Activated CD4-positive, CD25-positive, alpha-beta regulatory T cell treated with anti-CD3 and anti-CD28 coated beads, Interleukin-2, amount 50 U/mL, for 72 hours (primary cell): ENCODE data around the gene SNAI3.
"Not testable (repeated sequence)": the region's sequence is repeated elsewhere in the genome, so short reads cannot be mapped to it uniquely, and the experiment has no call there.

Experiments used
- DNase-seq: peaks from one replicate; pipeline ENCODE4 v3.0.0; 2021

The SNAI3 gene

GRCh38 chr16:88690341-88691128 lies 4.2 kb upstream of the SNAI3 start:
- no peak for DNase-seq

DNA sequence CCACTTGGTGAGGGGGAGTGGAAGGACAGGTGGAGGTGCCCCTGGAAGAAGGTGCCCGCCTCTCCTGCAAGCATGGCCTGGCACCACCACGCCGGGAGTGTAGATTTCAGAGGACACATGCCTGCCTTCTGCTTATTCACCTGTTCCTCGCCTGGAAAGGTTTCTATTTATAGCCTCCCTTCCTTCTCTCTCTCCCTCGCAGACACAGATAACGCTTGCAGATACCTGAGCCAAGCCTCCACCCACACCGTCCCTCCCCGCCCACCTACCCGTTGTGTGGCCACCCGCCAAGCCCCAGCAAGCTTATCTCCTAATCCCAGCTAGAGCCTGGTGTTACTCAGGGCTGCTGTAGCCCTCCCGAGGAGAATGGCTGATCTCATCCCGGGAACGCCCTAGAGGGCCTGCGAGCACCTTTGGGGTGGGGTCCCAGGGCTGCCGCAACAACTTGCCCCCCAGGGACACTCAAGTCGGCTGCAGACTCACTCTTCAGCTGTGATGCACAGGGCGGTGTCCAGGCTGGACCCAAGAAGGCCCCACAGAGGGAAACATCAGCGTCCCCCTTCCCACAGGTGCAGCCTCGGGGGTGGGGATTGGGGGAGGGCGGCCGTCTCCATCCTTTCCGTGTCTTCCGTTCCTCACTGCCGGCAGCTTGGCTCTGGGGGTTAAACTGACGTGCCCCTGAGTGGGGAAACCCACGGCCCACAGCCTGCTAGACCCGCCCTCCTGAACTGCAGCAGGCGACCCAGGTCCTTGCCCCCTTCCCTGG lies 1.9 kb upstream of the SNAI3 start:
- DNase-seq: no peak

DNA sequence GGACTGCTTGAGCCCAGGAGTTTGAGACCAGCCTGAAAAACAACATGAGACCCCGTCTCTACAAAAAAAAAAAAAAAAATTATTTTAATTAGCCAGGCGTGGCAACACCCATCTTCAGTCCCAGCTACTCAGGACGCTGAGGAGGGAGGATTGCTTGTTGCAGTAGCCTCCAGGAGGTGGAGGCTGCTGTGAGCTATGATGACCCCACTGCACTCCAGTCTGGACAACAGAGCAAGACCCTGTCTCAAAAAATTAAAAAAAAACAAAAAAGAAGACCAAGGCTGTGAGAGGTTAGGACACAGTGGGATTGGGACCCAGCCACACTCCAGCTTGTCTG lies 1.3 kb upstream of the SNAI3 start:
- DNase-seq: no peak

DNA sequence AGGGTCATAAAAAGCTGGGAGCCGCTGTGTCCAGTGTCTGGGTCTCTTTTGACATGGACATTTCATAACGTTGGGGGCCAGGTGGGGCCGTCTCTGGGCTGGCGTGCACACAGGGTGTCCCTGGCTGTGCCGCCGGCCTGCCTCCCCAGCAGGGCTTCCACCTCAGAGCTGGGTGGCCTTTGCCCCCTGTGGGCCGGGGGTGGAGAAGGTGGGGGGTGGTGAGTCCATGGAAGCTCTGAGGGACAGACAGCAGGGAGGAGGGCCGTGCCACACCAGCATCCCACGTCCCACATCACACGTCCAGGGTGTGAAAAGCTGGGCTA lies 908 bp upstream of the SNAI3 start:
- DNase-seq: no peak

DNA sequence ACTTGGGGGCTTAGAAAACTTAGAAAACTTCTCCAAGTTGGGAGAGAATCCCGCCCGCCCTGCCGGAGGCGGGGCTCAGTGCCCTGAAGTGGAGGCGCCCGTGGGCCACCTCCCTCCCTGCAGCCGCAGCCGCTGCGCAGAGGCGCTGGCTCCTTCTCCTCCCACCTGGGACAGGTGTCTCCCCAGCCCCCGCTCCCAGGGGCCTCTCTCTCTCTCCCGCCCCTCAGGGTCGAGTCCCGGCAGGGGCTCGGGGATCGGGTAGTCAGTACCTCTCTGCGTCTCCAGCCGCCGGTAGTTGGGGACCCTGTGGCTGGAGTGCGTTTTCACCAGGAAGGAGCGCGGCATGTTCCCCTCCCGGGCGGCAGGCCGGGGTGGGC lies 257 bp downstream of the SNAI3 start:
- DNase-seq: peak; percentile 57

- peak; percentile 61 for DNase-seq
These were observed 898 bp downstream of the SNAI3 start for GRCh38 chr16:88685156-88686061.

GRCh38 chr16:88684569-88685155 lies 1.6 kb downstream of the SNAI3 start:
- DNase-seq: no peak

- no peak for DNase-seq
These were observed 4.4 kb downstream of the SNAI3 start for GRCh38 chr16:88681709-88682451.

DNA sequence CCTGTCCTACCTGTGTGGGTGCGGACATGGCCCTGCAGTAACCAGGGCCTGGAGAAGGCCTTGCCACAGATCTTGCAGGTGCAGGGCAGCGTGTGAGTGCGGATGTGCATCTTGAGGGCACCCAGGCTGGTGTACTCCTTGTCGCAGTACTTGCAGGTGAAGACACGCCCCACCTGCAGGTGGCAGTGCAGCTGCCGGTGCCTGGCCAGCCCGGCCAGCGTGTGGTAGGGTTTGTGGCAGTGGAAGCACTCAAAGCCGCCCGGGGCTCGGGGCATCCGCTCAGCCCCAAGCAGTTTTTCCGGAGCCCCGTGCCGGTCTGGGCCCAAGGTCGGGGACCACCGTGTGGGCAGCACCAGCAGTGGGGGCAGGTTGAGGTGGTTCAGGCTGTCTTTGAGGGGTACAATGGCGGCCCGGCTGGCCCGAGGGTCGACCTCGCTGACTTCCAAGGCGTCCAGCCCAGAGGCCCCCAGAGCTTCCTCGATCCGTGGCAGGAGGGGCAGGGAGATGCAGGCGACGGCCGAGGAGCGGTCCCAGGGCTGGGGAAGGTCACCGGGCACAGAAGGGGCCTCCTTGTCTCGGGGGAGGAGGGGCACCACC lies 5.1 kb downstream of the SNAI3 start:
- no peak for DNase-seq

GRCh38 chr16:88680554-88681083 lies 5.7 kb downstream of the SNAI3 start:
- DNase-seq: no peak

- no peak for DNase-seq
These were observed 7.9 kb downstream of the SNAI3 start for GRCh38 chr16:88678224-88678979.

- no peak for DNase-seq
These were observed 8.6 kb downstream of the SNAI3 start for GRCh38 chr16:88677721-88678120.

- no peak for DNase-seq
These were observed 9.6 kb downstream of the SNAI3 start for GRCh38 chr16:88676502-88677242.

DNA sequence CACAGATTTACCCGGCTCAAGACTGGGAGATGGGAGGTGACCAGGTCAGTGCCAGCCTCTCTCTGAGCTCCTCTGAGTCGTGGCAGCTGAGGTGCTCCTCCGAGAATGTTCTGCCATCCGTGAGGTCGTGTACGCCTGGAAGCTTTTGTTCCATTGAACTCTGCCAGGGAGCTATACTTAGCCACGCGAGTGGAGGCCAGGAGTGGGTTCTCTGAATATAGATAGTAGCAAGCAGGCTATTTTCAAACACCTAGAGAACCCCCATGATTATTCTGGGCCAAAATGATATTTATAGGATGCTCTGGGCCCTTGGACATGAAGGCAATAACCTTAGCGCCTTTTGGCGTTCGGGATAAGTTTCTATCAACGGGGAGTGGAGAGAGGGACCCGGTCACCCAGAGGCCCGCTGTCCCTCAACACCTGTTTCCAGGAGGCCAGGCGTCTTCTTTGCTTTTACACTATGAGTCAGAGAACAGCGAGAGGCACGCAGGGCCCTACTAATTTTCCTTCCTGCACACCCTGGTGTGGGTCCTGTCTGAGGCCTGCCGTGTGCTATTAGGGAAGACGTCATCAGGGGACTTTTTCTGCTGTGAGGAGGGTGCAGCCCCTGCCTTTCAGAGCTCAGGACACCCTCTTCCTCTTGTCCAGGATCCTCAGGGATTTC lies 12.5 kb downstream of the SNAI3 start:
- no peak for DNase-seq

GRCh38 chr16:88672776-88673175 lies 13.5 kb downstream of the SNAI3 start:
- no peak for DNase-seq

DNA sequence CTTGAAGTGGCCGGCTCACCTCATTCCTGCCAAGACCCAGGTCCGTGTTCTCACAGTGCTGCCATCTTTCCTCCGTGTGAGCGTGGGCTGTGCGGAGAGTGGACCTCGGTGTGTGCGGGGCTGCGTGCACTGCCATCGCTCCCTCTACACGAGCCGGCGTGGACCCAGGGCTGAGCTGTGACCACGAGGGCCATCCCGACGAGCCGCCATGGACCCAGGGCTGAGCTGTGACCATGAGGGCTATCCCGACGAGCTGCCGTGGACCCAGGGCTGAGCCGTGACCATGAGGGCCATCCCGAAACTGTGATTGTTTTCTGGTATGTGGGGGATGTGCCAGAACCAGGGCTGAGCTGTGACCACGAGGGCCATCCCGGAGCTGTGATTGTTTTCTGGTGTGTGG lies 14.5 kb downstream of the SNAI3 start:
- no peak for DNase-seq

DNA sequence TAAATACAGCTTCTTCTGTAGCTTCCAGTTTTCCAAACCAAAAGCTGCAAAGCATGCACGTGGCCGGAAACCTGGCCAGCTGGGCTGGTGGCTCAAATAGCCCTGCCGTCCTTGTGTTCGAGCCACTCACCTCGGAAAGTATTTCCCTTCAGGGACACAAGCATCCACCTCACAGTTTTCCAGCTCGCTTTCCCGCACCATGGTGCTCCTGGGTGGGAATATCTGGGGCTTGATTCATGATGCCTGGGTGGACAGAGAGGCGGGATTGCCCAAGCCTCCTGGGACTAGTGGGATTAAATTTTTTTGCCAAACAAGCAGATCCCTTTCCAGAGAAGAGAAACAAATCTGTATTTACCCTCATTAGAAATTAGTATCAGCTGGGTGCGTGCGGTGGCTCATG lies 16.3 kb downstream of the SNAI3 start:
- no peak for DNase-seq

- DNase-seq: not testable (repeated sequence)
These were observed 16.8 kb downstream of the SNAI3 start for GRCh38 chr16:88669493-88669892.

DNA sequence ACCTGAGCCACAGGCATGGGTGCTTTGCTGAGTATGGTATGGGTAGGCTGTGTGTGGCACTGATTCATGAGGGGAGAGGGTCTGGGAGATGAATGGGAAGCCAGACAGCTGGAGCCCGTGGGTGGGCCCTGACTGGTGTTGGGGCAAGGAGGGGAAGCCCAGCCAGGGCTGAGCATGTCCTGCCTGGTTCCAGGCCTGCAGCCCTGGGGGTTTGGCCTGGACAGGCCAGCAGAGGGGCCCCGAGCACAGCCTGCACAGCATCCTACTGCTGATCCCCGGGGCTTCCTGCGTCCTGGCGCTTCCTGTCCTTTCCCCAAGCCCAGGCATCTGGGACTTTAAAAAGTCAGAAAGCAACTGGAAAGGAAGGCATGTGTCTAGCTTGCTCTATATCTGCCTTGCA lies 18.8 kb downstream of the SNAI3 start:
- no peak for DNase-seq

DNA sequence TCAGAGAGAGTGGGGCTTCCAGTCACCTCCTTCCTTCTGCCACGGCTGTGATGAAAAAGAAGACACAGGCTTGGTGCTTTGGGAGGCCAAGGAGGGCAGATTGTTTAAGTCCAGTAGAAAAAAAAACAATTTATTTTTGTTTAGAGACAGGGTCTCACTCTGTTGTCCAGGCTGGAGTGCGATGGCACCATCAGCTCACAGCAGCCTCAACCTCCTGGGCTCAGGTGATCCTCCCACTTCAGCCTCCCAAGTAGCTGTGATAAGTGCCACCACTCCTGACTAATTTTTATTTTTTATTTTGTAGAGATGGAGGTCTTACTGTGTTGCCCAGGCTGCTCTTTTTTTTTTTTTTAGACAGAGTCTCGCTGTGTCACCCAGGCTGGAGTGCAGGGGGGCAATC lies 20.7 kb downstream of the SNAI3 start:
- no peak for DNase-seq
